IMR-90 (cell line): Measurements from ENCODE around the gene CDH15. TPM values are rescaled to one million over a fixed set of nuclear protein-coding genes. Genes with fewer than 3 reads are reported as not detected.

ENCODE experiments used
- ATAC-seq: fragments of 200-7000 bp; cut with Tn5 transposase; 2 replicates; pipeline ENCODE4 v1.9.1; 2020; ENCODE audit warnings: low read depth, mild to moderate bottlenecking, moderate library complexity
- BruUV-seq: library from RNA; stranded (reverse); fragments of 400-500 nt; replicated peaks from 2 replicates; lab custom pipeline; 2021; lab: Mats Ljungman, UMichigan
- CTCF ChIA-PET: fragments of 300-600 bp; formaldehyde crosslinking; extraction: SDS; loops from one replicate; lab custom pipeline; 2021; ENCODE audit warnings: antibody characterized with exemption; lab: Yijun Ruan, JAX
- POLR2A ChIA-PET: fragments of 300-600 bp; sonication (Branson Sonifier 250); formaldehyde crosslinking; loops from one replicate; lab custom pipeline; 2022; ENCODE audit warnings: antibody characterized with exemption; ENCODE audit not compliant: unreplicated experiment; lab: Charles Lee
- DNase-seq: peaks from one replicate; pipeline ENCODE4 v3.0.0; 2013
- H2AFZ ChIP-seq: replicated peaks from 2 replicates; pipeline ENCODE3; 2013; ENCODE audit warnings: low read length, mild to moderate bottlenecking; ENCODE audit not compliant: poor library complexity
- H2AK5ac ChIP-seq: 2 replicates; pipeline ENCODE4 v1.6.1; 2013; ENCODE audit warnings: low read depth, low read length, inconsistent platforms
- H2AK9ac ChIP-seq: replicated peaks from 2 replicates; pipeline ENCODE3; 2013; ENCODE audit warnings: mild to moderate bottlenecking, low read depth, low read length, moderate library complexity; ENCODE audit not compliant: poor library complexity
- H2BK120ac ChIP-seq: 2 replicates; pipeline ENCODE4 v1.6.1; 2013; ENCODE audit warnings: low read depth, low read length, inconsistent platforms
- H2BK15ac ChIP-seq: 3 replicates; pipeline ENCODE4 v1.6.1; 2013; ENCODE audit warnings: low read depth, low read length, inconsistent platforms
- H2BK20ac ChIP-seq: 2 replicates; pipeline ENCODE4 v1.6.1; 2013; ENCODE audit warnings: low read depth, mild to moderate bottlenecking, inconsistent platforms, low read length, moderate library complexity
- H2BK5ac ChIP-seq: 2 replicates; pipeline ENCODE4 v1.6.1; 2013; ENCODE audit warnings: mild to moderate bottlenecking, low read depth, low read length, inconsistent platforms; ENCODE audit not compliant: poor library complexity, severe bottlenecking
- H3K14ac ChIP-seq: replicated peaks from 2 replicates; pipeline ENCODE4 v1.6.1; 2013; ENCODE audit warnings: low read depth, low read length, inconsistent platforms
- H3K18ac ChIP-seq: 2 replicates; pipeline ENCODE4 v1.6.1; 2013; ENCODE audit warnings: low read depth, low read length, control low read depth
- H3K23ac ChIP-seq: 2 replicates; pipeline ENCODE4 v1.6.1; 2013; ENCODE audit warnings: low read depth, low read length, inconsistent platforms
- H3K27ac ChIP-seq: 2 replicates; pipeline ENCODE4 v1.5.1; 2013; ENCODE audit warnings: mild to moderate bottlenecking, control low read depth, low read length; ENCODE audit not compliant: insufficient read depth
- H3K27me3 ChIP-seq: 2 replicates; pipeline ENCODE4 v1.6.1; 2013; ENCODE audit warnings: low read length; ENCODE audit not compliant: control insufficient read depth, insufficient read depth
- H3K36me3 ChIP-seq: 2 replicates; pipeline ENCODE4 v1.6.1; 2013; ENCODE audit warnings: low read length, mixed read lengths; ENCODE audit not compliant: control insufficient read depth, insufficient read depth
- H3K4ac ChIP-seq: 2 replicates; pipeline ENCODE4 v1.6.1; 2013; ENCODE audit warnings: low read depth, low read length, inconsistent platforms
- H3K4me1 ChIP-seq: 2 replicates; pipeline ENCODE4 v1.6.1; 2013; ENCODE audit warnings: low read length, mixed read lengths; ENCODE audit not compliant: control insufficient read depth, insufficient read depth
- H3K4me2 ChIP-seq: 2 replicates; pipeline ENCODE4 v1.6.1; 2013; ENCODE audit warnings: low read depth, mild to moderate bottlenecking, control low read depth, low read length, moderate library complexity
- H3K4me3 ChIP-seq: 2 replicates; pipeline ENCODE4 v1.5.1; 2013; ENCODE audit warnings: low read depth, mild to moderate bottlenecking, control low read depth, low read length, moderate library complexity; ENCODE audit not compliant: insufficient read depth
- H3K56ac ChIP-seq: 2 replicates; pipeline ENCODE4 v1.6.1; 2013; ENCODE audit warnings: low read length, inconsistent platforms; ENCODE audit not compliant: insufficient read depth; ENCODE audit errors: extremely low read depth
- H3K79me1 ChIP-seq, 2 experiments: 2 replicates each; pipeline ENCODE4 v1.6.1; 2013; ENCODE audit warnings: low read length in 2 of 2, inconsistent platforms in 1 of 2, low read depth in 1 of 2
- H3K9ac ChIP-seq: 2 replicates; pipeline ENCODE4 v1.6.1; 2013; ENCODE audit warnings: low read depth, low read length, control low read depth
- H3K9me1 ChIP-seq: 2 replicates; pipeline ENCODE4 v1.6.1; 2013; ENCODE audit warnings: low read length, inconsistent platforms; ENCODE audit not compliant: insufficient read depth
- H3K9me3 ChIP-seq: 2 replicates; pipeline ENCODE4 v1.6.1; 2013; ENCODE audit warnings: low read length; ENCODE audit not compliant: control insufficient read depth, insufficient read depth
- H4K20me1 ChIP-seq: 2 replicates; pipeline ENCODE4 v1.6.1; 2013; ENCODE audit warnings: low read length, inconsistent platforms; ENCODE audit not compliant: insufficient read depth
- H4K5ac ChIP-seq: 2 replicates; pipeline ENCODE4 v1.6.1; 2013; ENCODE audit warnings: mild to moderate bottlenecking, low read depth, low read length, control low read depth
- H4K8ac ChIP-seq, 2 experiments: 2 replicates each; pipeline ENCODE4 v1.6.1; 2013; ENCODE audit warnings: low read depth in 2 of 2, low read length in 2 of 2, control low read depth in 1 of 2, inconsistent platforms in 1 of 2
- H4K91ac ChIP-seq: 2 replicates; pipeline ENCODE4 v1.6.1; 2013; ENCODE audit warnings: low read depth, low read length, inconsistent platforms; ENCODE audit not compliant: insufficient read depth
- BHLHE40 ChIP-seq: fragments of 150-350 bp; IDR thresholded peaks from 2 replicates; pipeline ENCODE4 v1.6.1; 2016; ENCODE audit warnings: mild to moderate bottlenecking, low read depth, low read length
- CEBPB ChIP-seq: IDR thresholded peaks from 2 replicates; pipeline ENCODE4 v1.6.1; 2012; ENCODE audit warnings: low read depth, low read length, improper control_type of control experiment
- CHD1 ChIP-seq: IDR thresholded peaks from 2 replicates; pipeline ENCODE4 v1.6.1; 2012; ENCODE audit warnings: low read depth, low read length, improper control_type of control experiment
- CTCF ChIP-seq: conservative IDR thresholded peaks from 2 replicates; pipeline ENCODE4 v1.5.1; 2012; ENCODE audit warnings: mild to moderate bottlenecking, low read depth, low read length, improper control_type of control experiment
- FOS ChIP-seq: fragments of 150-350 bp; IDR thresholded peaks from 2 replicates; pipeline ENCODE4 v1.6.1; 2016; ENCODE audit warnings: low read depth, low read length
- MAFK ChIP-seq: IDR thresholded peaks from 2 replicates; pipeline ENCODE4 v1.6.1; 2012; ENCODE audit warnings: low read depth, low read length, improper control_type of control experiment
- MAZ ChIP-seq: IDR thresholded peaks from 2 replicates; pipeline ENCODE4 v1.6.1; 2012; ENCODE audit warnings: low read depth, mild to moderate bottlenecking, low read length, improper control_type of control experiment, moderate library complexity, borderline replicate concordance
- MXI1 ChIP-seq: IDR thresholded peaks from 2 replicates; pipeline ENCODE4 v1.6.1; 2012; ENCODE audit warnings: low read depth, mild to moderate bottlenecking, low read length, moderate library complexity, borderline replicate concordance
- NFE2L2 ChIP-seq: fragments of 150-350 bp; IDR thresholded peaks from 2 replicates; pipeline ENCODE4 v1.6.1; 2016; ENCODE audit warnings: low read depth, mild to moderate bottlenecking, low read length
- POLR2A ChIP-seq: IDR thresholded peaks from 2 replicates; pipeline ENCODE4 v1.6.1; 2012; ENCODE audit warnings: mild to moderate bottlenecking, low read depth, low read length
- RAD21 ChIP-seq: IDR thresholded peaks from 2 replicates; pipeline ENCODE4 v1.6.1; 2012; ENCODE audit warnings: low read length, improper control_type of control experiment
- RCOR1 ChIP-seq: IDR thresholded peaks from 2 replicates; pipeline ENCODE4 v1.6.1; 2012; ENCODE audit warnings: mild to moderate bottlenecking, low read length, improper control_type of control experiment; ENCODE audit not compliant: insufficient replicate concordance
- RFX5 ChIP-seq: IDR thresholded peaks from 2 replicates; pipeline ENCODE4 v1.8.0; 2012; ENCODE audit warnings: low read depth, mild to moderate bottlenecking, low read length, moderate library complexity
- SMC3 ChIP-seq: fragments of 150-350 bp; IDR thresholded peaks from 2 replicates; pipeline ENCODE4 v1.6.1; 2016; ENCODE audit warnings: low read depth, mild to moderate bottlenecking, antibody characterized with exemption, low read length, moderate library complexity
- USF2 ChIP-seq: fragments of 150-350 bp; IDR thresholded peaks from 2 replicates; pipeline ENCODE4 v1.6.1; 2017; ENCODE audit warnings: mild to moderate bottlenecking, antibody characterized with exemption, low read length, low read depth
- WGBS, 2 experiments: methylation state at CpG; one replicate each; pipeline versions ENCODE4 v1.1.5 to v1.1.7; 2013; ENCODE audit warnings: missing lambda C conversion rate in 2 of 2; ENCODE audit not compliant: insufficient read length in 1 of 2; ENCODE audit errors: extremely low coverage in 2 of 2; 5-methylcytosine and 5-hydroxymethylcytosine counted together
- dilution Hi-C: fragments of 300-500 bp; cut with HindIII; formaldehyde crosslinking; loops from one replicate; pipeline ENCODE4 v1.14.3; 2018; ENCODE audit warnings: low sequenced_read_pairs; ENCODE audit not compliant: unreplicated experiment
- in situ Hi-C: fragments of 300-500 bp; cut with MboI; formaldehyde crosslinking; loops from 3 replicates; pipeline ENCODE4 v1.14.3; 2019; ENCODE audit warnings: low sequenced_read_pairs, inconsistent platforms, mixed read lengths
- intact Hi-C: fragments of 100-400 bp; cut with micrococcal nuclease; formaldehyde crosslinking; loops from 2 replicates; pipeline ENCODE4 v1.10.0; 2022
- polyA plus RNA-seq, 3 experiments: library from polyadenylated mRNA; depleted of rRNA; stranded (reverse); fragments of >200 nt; gene quantifications; 2 replicates each; pipeline ENCODE4 v1.2.3, GENCODE V29; 2012; ENCODE audit warnings: low replicate concordance in 1 of 3
- total RNA-seq: library from RNA; depleted of rRNA; stranded (reverse); fragments of >200 nt; gene quantifications from 2 replicates; pipeline ENCODE4 v1.2.3, GENCODE V29; 2012
- TF ChIP-seq, protein P1 (sequence below): fragments of 150-350 bp; IDR thresholded peaks from 2 replicates; pipeline ENCODE4 v1.6.1; 2016; ENCODE audit warnings: low read depth, mild to moderate bottlenecking, low read length, moderate library complexity, borderline replicate concordance

CDH15 gene
- total and polyA plus RNA-seq, 2 of the 4 experiments (the other 2 are of a cell fraction) = 0.18 to 0.62 TPM

DNA sequence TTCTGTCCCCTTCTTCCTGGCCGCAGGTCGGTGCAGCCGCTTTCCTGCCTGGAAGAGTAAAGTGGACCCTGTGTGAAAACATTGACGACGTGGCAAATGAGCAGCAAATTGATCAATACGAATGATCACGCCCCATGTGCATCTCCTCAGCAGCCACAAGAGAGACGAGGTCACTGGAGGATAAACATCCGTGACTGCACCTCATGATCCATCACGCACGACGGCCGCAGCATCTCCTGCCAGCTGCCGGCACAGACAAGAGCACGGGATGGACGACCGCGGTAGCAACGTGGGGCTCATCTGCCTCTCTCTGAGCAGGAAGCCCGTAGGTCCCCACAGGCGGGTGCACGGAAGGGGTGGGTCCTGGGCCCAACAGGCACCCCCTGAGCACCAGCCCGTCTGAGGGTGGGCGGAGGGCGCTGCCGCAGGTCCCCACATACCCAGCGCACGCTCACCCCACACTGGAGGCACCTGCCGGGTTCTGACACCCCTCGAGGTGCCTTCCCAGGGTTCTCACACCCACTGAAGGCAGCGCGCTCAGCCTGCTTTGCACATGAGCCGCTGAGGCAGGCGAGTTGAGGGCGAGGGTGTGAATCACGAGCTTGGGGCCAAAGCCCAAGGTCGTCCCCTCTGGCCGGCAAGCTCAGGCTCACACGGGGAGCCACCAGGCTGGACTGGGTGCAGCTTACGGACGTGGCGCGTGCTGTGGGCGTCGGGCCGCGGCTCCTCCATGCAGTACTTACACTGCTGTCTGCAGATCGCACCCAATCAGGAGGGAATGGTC, 12.3 kb upstream of the CDH15 start:
- ChIA-PET CTCF (no interaction called here), POLR2A (no interaction called here)
- H3K18ac ChIP-seq = no peak overlapping the region
- H3K9ac ChIP-seq = no peak overlapping the region
- no peak overlapping the region for H3K56ac ChIP-seq
- no peaks in the 10 kb centered on the region for H3K9me1 ChIP-seq
- in situ Hi-C loops (no loop called here), intact Hi-C loops (no loop called here), dilution Hi-C loops (no loop called here)
- H3K4me2 ChIP-seq = no peak overlapping the region
- H3K23ac ChIP-seq = no peak overlapping the region
- H3K79me1 ChIP-seq = no peaks in the 10 kb centered on the region
- no peak overlapping the region for H3K4ac ChIP-seq
- no peak overlapping the region for H2BK15ac ChIP-seq
- peak overlapping the region; percentile 33 for H2AFZ ChIP-seq
- H2BK20ac ChIP-seq = no peak overlapping the region
- peaks cover 8% of the 10 kb centered on the region for H3K4me1 ChIP-seq
- 51% methylated on average over 34 of the region's 48 CpGs; no CpG with 5 or more reads in 1 of the 2 experiments for WGBS, 2 experiments
- no peak overlapping the region for H2AK5ac ChIP-seq
- H3K27me3 ChIP-seq = peaks cover 4% of the 10 kb centered on the region
- no peak overlapping the region for H4K5ac ChIP-seq
- no peak overlapping the region for H4K91ac ChIP-seq
- no peak overlapping the region for H3K4me3 ChIP-seq
- ATAC-seq (no peak), DNase-seq (no peak)
- H3K27ac ChIP-seq = no peak overlapping the region
- no peaks in the 10 kb centered on the region for H3K36me3 ChIP-seq
- BruUV-seq = no TSS peak
- no peak overlapping the region for H4K8ac ChIP-seq
- H4K20me1 ChIP-seq = peaks cover 3% of the 10 kb centered on the region; the same call in 1 of the 2 replicates
- no peak overlapping the region for H2BK5ac ChIP-seq
- TF ChIP-seq POLR2A = no peak
- no peak for TF ChIP-seq MAZ
- no peak for TF ChIP-seq SMC3
- TF ChIP-seq USF2 = no peak
- no peak for TF ChIP-seq CHD1
- TF ChIP-seq BHLHE40 = no peak
- no peak for TF ChIP-seq RCOR1
- TF ChIP-seq CTCF = no peak
- no peak for TF ChIP-seq CEBPB
- TF ChIP-seq RAD21 = no peak
- TF ChIP-seq, protein P1, sequence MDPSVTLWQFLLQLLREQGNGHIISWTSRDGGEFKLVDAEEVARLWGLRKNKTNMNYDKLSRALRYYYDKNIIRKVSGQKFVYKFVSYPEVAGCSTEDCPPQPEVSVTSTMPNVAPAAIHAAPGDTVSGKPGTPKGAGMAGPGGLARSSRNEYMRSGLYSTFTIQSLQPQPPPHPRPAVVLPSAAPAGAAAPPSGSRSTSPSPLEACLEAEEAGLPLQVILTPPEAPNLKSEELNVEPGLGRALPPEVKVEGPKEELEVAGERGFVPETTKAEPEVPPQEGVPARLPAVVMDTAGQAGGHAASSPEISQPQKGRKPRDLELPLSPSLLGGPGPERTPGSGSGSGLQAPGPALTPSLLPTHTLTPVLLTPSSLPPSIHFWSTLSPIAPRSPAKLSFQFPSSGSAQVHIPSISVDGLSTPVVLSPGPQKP = no peak
- TF ChIP-seq FOS = no peak
- TF ChIP-seq MXI1 = no peak
- TF ChIP-seq NFE2L2 = no peak
- no peak for TF ChIP-seq RFX5
- TF ChIP-seq MAFK = no peak
- H3K14ac ChIP-seq = no peak overlapping the region
- no peak overlapping the region for H2AK9ac ChIP-seq
- H2BK120ac ChIP-seq = no peak overlapping the region
- H3K9me3 ChIP-seq = no peaks in the 10 kb centered on the region
